Measurements from ENCODE around the gene ZNF383. TPM values are rescaled to one million over a fixed set of nuclear protein-coding genes. Genes with fewer than 3 reads are reported as not detected.

ZNF383 gene
- total RNA-seq, 4 donors from 2014 or later, result 7.5 to 14.3 (median 10.0) TPM

DNA sequence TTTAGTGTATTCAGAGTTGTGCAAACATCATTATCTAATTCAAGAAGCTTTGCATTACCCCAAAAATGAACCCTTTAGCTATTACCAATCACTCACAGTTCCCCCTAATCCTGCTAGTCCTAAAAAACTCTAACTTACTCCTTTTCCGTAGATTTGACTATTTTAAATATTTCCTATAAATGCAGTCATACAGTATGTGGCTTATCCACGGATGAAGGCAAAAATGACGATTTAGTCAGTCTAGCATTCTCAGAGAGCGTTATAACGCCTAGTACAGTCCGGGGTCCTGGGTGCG, 587 bp upstream of the ZNF383 start:
- WGBS, 2 donors, result 1% methylated on average over 7 of the region's 7 CpGs
- peaks cover 0 to 6% (median 0%) of the 10 kb centered on the region in 4 donors for H3K9me3 ChIP-seq
- H3K27me3 ChIP-seq, result no peaks in the 10 kb centered on the region
- H3K36me3 ChIP-seq, result peaks cover 0 to 33% (median 0%) of the 10 kb centered on the region in 3 donors
- H3K27ac ChIP-seq, result peak overlapping the region; percentile 83 to 96 (median 88)
- no peak for DNase-seq (ENCODE audit: low spot score in 2 of 2)
- H3K4me3 ChIP-seq, result peak overlapping the region; percentile 77 to 95 (median 82)
- peaks cover 0 to 17% (median 3%) of the 10 kb centered on the region in 4 donors for H3K4me1 ChIP-seq
- TF ChIP-seq EP300 (IDR thresholded peaks at IDR 0.05) (no peak), POLR2A (IDR thresholded peaks at IDR 0.05) (no peak)
- TF ChIP-seq, protein P1, sequence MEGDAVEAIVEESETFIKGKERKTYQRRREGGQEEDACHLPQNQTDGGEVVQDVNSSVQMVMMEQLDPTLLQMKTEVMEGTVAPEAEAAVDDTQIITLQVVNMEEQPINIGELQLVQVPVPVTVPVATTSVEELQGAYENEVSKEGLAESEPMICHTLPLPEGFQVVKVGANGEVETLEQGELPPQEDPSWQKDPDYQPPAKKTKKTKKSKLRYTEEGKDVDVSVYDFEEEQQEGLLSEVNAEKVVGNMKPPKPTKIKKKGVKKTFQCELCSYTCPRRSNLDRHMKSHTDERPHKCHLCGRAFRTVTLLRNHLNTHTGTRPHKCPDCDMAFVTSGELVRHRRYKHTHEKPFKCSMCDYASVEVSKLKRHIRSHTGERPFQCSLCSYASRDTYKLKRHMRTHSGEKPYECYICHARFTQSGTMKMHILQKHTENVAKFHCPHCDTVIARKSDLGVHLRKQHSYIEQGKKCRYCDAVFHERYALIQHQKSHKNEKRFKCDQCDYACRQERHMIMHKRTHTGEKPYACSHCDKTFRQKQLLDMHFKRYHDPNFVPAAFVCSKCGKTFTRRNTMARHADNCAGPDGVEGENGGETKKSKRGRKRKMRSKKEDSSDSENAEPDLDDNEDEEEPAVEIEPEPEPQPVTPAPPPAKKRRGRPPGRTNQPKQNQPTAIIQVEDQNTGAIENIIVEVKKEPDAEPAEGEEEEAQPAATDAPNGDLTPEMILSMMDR (IDR thresholded peaks at IDR 0.05), result no peak

DNA sequence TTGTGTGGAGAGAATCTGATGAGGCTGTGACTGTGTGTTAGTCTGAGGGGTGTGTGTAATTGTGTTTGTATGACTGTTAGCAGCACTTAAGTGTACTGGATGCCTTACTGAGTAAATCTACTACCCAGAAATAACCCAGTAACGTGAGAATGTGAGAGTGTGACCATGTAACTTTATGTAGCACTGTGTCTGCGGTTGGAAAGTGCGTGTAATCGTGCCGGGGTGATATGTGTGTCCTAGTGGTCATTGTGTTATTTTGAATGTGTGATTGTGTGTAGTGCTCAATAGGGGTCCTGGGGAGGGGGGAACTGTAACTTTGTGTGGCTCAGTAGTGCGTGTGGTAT, 550 bp downstream of the ZNF383 start:
- Histone ChIP-seq H3K4me3 (peak overlapping the region; percentile 77 to 95 (median 82)), H3K27me3 (no peaks in the 10 kb centered on the region), H3K27ac (peak overlapping the region; percentile 83 to 96 (median 88)), H3K9me3 (peaks cover 0 to 17% (median under 1%) of the 10 kb centered on the region in 4 donors), H3K4me1 (peaks cover 0 to 17% (median 3%) of the 10 kb centered on the region in 4 donors), H3K36me3 (peaks cover 0 to 44% (median 0%) of the 10 kb centered on the region in 3 donors)
- WGBS, 2 donors, result 11 to 16% methylated on average over 6 of the region's 6 CpGs
- DNase-seq (ENCODE audit: low spot score in 2 of 2), result no peak
- TF ChIP-seq POLR2A (IDR thresholded peaks at IDR 0.05), result no peak
- TF ChIP-seq, protein P1 (IDR thresholded peaks at IDR 0.05), result no peak
- no peak for TF ChIP-seq EP300 (IDR thresholded peaks at IDR 0.05)

DNA sequence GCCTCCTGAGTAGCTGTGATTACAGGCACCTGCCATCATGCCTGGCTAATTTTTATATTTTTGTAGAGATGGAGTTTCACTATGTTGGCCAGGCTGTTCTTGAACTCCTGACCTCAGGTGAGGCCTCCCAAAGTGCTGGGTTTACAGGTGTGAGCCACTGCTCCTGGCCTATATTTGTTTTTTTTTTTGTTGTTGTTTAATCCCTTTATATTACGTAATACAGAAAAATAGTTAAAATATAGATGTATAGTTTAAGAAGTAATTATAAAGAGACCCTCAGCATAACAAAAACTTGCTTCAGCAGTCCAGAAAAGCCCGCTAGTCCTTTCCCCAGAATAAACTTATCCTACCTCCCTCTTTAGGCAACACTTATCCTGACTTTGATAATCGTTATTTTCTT, 2.4 kb downstream of the ZNF383 start:
- H3K9me3 ChIP-seq, result peaks cover 0 to 31% (median 7%) of the 10 kb centered on the region in 4 donors
- peaks cover 0 to 17% (median 3%) of the 10 kb centered on the region in 4 donors for H3K4me1 ChIP-seq
- TF ChIP-seq EP300 (IDR thresholded peaks at IDR 0.05), result no peak
- TF ChIP-seq, protein P1 (IDR thresholded peaks at IDR 0.05), result no peak
- no peak for TF ChIP-seq POLR2A (IDR thresholded peaks at IDR 0.05)
- no peaks in the 10 kb centered on the region for H3K27me3 ChIP-seq
- no peak overlapping the region for H3K4me3 ChIP-seq
- no peak overlapping the region for H3K27ac ChIP-seq
- H3K36me3 ChIP-seq, result peaks cover under 1 to 60% (median 8%) of the 10 kb centered on the region in 3 donors
- WGBS, 2 donors, result 91 to 94% methylated on average over 3 of the region's 3 CpGs
- no peak for DNase-seq (ENCODE audit: low spot score in 2 of 2)

DNA sequence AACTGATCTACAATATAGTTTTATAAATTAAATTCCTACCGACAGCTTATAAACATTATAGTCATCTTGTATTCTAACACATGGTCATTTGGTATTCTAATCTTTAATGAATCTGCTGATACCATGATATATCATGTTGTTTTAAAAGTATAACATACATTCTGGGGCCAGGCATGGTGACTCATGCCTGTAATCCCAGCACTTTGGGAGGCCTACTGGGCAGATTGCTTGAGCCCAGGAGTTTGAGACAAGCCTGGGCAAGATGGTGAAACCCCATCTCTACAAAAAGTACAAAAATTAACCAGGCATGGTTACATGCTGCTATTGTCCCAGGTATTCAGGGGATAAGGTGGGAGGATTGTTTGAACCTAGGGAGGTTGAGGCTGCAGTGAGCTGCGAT, 3.1 kb downstream of the ZNF383 start:
- Histone ChIP-seq H3K27ac (no peak overlapping the region), H3K27me3 (no peaks in the 10 kb centered on the region), H3K36me3 (peaks cover 8 to 68% (median 15%) of the 10 kb centered on the region in 3 donors), H3K4me1 (peaks cover 0 to 17% (median 3%) of the 10 kb centered on the region in 4 donors), H3K4me3 (no peak overlapping the region), H3K9me3 (peaks cover 0 to 38% (median 10%) of the 10 kb centered on the region in 4 donors)
- TF ChIP-seq, protein P1 (IDR thresholded peaks at IDR 0.05), result no peak
- TF ChIP-seq EP300 (IDR thresholded peaks at IDR 0.05) (no peak), POLR2A (IDR thresholded peaks at IDR 0.05) (no peak)
- DNase-seq (ENCODE audit: low spot score in 2 of 2), result no peak
- 96 to 98% methylated on average over 2 of the region's 2 CpGs for WGBS, 2 donors

DNA sequence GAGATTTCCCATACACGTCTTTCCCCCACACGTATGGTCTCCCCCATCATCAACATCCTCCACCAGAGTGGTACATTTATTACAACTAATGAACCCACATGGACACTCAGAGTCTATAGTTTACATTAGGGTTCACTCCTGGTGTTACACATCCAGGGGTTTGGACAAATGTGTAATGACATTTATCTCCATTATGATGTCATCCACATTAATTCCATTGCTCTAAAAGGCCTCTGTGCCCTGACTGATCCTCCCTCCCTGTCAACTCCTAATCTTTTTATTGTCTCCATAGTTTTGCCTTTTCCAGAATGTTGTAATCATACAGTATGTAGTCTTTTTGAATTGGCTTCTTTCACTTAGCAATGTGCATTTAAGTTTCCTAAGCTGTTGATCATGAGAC, 8.2 kb downstream of the ZNF383 start:
- Histone ChIP-seq H3K4me3 (no peak overlapping the region), H3K9me3 (peaks cover 0 to 84% (median 32%) of the 10 kb centered on the region in 4 donors), H3K36me3 (peaks cover 15 to 97% (median 55%) of the 10 kb centered on the region in 3 donors), H3K4me1 (no peaks in the 10 kb centered on the region), H3K27ac (no peak overlapping the region), H3K27me3 (no peaks in the 10 kb centered on the region)
- no peak for DNase-seq (ENCODE audit: low spot score in 2 of 2)
- 94 to 96% methylated on average over 2 of the region's 2 CpGs for WGBS, 2 donors
- TF ChIP-seq, protein P1 (IDR thresholded peaks at IDR 0.05), result no peak
- no peak for TF ChIP-seq EP300 (IDR thresholded peaks at IDR 0.05)
- TF ChIP-seq POLR2A (IDR thresholded peaks at IDR 0.05), result no peak

All from tibial nerve (tissue), 4 donors.